Endothelial cell of umbilical vein (primary cell): Measurements from ENCODE around the gene FAM120C.

Experiments used
- EZH2 ChIP-seq: IDR thresholded peaks from 2 replicates; pipeline ENCODE4 v1.6.1; 2012; ENCODE audit warnings: borderline replicate concordance, low read depth, mild to moderate bottlenecking, moderate library complexity, low read length, inconsistent platforms; ENCODE audit not compliant: severe bottlenecking
- GATA2 ChIP-seq: IDR thresholded peaks from 2 replicates; pipeline ENCODE4 v1.7.0; 2011; ENCODE audit warnings: low read depth, mild to moderate bottlenecking, moderate library complexity, mixed read lengths, low read length; ENCODE audit not compliant: insufficient read length, insufficient read depth
- JUN ChIP-seq: IDR thresholded peaks from 2 replicates; pipeline ENCODE4 v1.6.1; 2011; ENCODE audit warnings: borderline replicate concordance, low read depth; ENCODE audit not compliant: insufficient read length, insufficient read depth
- MYC ChIP-seq: IDR thresholded peaks from one replicate; pipeline ENCODE4 v1.6.1; 2011; ENCODE audit warnings: mild to moderate bottlenecking, low read depth, low read length
- POLR2A ChIP-seq: IDR thresholded peaks from 2 replicates; pipeline ENCODE4 v1.6.1; 2012; ENCODE audit warnings: low read depth, mild to moderate bottlenecking, control low read depth, low read length
- POLR2AphosphoS5 ChIP-seq: IDR thresholded peaks from 2 replicates; pipeline ENCODE4 v1.6.1; 2012; ENCODE audit warnings: low read depth, mild to moderate bottlenecking, control low read depth, low read length, moderate library complexity; ENCODE audit not compliant: insufficient read depth
- TF ChIP-seq, protein P1 (sequence below), 2 donors: IDR thresholded peaks; 1 replicate in 1 of 2; 2 replicates in 1 of 2; pipeline ENCODE4 v1.5.1; 2011; ENCODE audit warnings: low read length in 2 of 2, mild to moderate bottlenecking in 2 of 2, moderate library complexity in 2 of 2, control low read depth in 1 of 2, inconsistent platforms in 1 of 2, low read depth in 1 of 2; ENCODE audit not compliant: insufficient read depth in 1 of 2; ENCODE audit errors: extremely low read depth in 1 of 2
- TF ChIP-seq, protein P2 (sequence below): IDR thresholded peaks from 2 replicates; pipeline ENCODE4 v1.6.1; 2011; ENCODE audit not compliant: insufficient read depth, insufficient read length

DNA sequence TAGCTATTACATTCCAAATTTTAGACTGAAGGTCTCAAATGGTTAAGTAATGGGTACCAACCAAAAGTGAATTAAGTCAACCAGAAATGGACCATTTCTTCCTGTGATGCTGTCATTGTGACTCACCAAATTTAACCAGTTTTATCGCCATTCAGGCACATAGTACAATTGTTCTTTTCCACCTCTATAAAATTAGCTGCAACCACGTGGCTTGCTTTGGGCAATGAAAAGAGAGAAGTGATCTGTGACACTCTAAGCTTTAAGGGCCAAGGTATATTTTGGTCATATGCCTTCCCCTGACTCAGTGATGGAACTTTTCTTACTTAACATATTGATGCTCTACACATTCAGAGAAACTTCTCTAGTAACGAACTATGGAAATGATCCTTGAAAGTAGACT, 118.5 kb downstream of the FAM120C start:
- TF ChIP-seq, protein P1, sequence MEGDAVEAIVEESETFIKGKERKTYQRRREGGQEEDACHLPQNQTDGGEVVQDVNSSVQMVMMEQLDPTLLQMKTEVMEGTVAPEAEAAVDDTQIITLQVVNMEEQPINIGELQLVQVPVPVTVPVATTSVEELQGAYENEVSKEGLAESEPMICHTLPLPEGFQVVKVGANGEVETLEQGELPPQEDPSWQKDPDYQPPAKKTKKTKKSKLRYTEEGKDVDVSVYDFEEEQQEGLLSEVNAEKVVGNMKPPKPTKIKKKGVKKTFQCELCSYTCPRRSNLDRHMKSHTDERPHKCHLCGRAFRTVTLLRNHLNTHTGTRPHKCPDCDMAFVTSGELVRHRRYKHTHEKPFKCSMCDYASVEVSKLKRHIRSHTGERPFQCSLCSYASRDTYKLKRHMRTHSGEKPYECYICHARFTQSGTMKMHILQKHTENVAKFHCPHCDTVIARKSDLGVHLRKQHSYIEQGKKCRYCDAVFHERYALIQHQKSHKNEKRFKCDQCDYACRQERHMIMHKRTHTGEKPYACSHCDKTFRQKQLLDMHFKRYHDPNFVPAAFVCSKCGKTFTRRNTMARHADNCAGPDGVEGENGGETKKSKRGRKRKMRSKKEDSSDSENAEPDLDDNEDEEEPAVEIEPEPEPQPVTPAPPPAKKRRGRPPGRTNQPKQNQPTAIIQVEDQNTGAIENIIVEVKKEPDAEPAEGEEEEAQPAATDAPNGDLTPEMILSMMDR (IDR thresholded peaks at IDR 0.05; ENCODE audit: extremely low read depth in 1 of 2, insufficient read depth in 1 of 2, low read depth in 1 of 2, low read length in 2 of 2), result no peak
- TF ChIP-seq, protein P2, sequence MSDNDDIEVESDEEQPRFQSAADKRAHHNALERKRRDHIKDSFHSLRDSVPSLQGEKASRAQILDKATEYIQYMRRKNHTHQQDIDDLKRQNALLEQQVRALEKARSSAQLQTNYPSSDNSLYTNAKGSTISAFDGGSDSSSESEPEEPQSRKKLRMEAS, result no peak
- TF ChIP-seq POLR2A, result no peak
- no peak for TF ChIP-seq EZH2
- no peak for TF ChIP-seq POLR2AphosphoS5
- TF ChIP-seq JUN, result no peak
- no peak for TF ChIP-seq GATA2
- no peak for TF ChIP-seq MYC
